ENCODE measurements around the gene TIMM29. TPM values are rescaled to one million over a fixed set of nuclear protein-coding genes. Genes with fewer than 3 reads are reported as not detected.

TIMM29 gene
- total RNA-seq, 2 experiments from 2014 or later, result 27.3 to 28.3 TPM

DNA sequence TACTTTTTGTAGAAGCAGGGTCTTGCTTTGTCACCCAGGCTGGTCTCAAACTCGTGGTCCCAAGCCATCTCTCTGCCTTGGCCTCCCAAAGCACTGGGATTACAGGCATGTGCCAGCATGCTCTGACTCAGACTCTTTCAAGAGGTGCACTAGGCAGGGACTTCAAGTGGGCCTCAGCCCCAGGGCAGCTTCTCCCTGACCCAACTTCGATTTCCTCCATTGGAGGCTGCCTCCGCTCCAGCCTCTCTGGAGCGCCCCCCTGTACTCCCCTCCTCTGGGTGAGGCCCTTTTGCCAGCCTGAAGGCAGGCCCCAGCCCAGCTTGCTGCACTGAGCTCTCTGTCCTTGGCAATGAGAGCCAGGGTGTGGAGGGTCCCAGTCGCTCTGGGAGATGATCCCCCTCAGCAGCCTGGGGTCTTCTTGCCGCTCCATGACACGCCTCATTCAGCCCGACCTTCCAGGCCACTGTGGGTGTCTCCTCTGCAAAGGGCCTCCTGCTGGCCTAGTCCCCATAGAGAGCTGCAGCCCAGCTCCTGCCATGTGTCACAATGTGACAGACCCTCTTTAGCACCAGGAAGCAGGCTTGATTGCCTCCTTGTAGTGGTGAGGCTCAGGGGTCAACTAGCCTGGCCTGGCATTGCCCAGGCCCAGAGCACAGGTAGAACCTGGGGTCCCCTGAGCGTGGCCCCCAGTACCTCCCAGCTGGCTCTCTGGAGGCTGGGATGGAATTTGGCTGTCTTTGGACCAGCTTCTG, 40.8 kb upstream of the TIMM29 start:
- peak overlapping the region; percentile 91 for H3K27ac ChIP-seq (ENCODE audit: low read depth, low read length, poor library complexity, severe bottlenecking)
- BruUV-seq (replicated peaks), result no TSS peak
- H3K4me2 ChIP-seq (ENCODE audit: low read length), result peak overlapping the region; percentile 79
- TF ChIP-seq, protein P1, sequence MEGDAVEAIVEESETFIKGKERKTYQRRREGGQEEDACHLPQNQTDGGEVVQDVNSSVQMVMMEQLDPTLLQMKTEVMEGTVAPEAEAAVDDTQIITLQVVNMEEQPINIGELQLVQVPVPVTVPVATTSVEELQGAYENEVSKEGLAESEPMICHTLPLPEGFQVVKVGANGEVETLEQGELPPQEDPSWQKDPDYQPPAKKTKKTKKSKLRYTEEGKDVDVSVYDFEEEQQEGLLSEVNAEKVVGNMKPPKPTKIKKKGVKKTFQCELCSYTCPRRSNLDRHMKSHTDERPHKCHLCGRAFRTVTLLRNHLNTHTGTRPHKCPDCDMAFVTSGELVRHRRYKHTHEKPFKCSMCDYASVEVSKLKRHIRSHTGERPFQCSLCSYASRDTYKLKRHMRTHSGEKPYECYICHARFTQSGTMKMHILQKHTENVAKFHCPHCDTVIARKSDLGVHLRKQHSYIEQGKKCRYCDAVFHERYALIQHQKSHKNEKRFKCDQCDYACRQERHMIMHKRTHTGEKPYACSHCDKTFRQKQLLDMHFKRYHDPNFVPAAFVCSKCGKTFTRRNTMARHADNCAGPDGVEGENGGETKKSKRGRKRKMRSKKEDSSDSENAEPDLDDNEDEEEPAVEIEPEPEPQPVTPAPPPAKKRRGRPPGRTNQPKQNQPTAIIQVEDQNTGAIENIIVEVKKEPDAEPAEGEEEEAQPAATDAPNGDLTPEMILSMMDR (conservative IDR thresholded peaks at IDR 0.05; ENCODE audit: low read length), result no peak
- no peak for TF ChIP-seq EZH2phosphoT487 (IDR thresholded peaks at IDR 0.05; ENCODE audit: borderline replicate concordance, low read depth, low read length)
- H3K36me3 ChIP-seq (ENCODE audit: insufficient read depth, low read length), result peaks cover 19% of the 10 kb centered on the region
- H2AFZ ChIP-seq (ENCODE audit: low read length), result no peak overlapping the region
- ChIA-PET POLR2A (interaction anchor here (0.7 to 2.7 kb wide), 7 partner anchors 9 to 81 kb away, joined by 3 to 34 read pairs (median 6); no protein-coding TSS in a partner anchor), CTCF (ENCODE audit: unreplicated experiment) (interaction anchor here (1.3 to 2.2 kb wide), 3 partner anchors 8 to 23 kb away, joined by 7 to 11 read pairs (median 9); no protein-coding TSS in a partner anchor)
- H3K9me2 ChIP-seq (ENCODE audit: insufficient read depth, low read length), result no peaks in the 10 kb centered on the region
- peak overlapping the region; percentile 40 for H3K4me3 ChIP-seq (ENCODE audit: low read depth, low read length, poor library complexity, severe bottlenecking)
- intact Hi-C loops (cut with micrococcal nuclease; ENCODE audit: unreplicated experiment), result loop anchor here (1.0 kb wide), 2 partner anchors 8 to 16 kb away; partner anchors contain the start of gene CARM1
- H3K9me3 ChIP-seq (ENCODE audit: low read length), result no peaks in the 10 kb centered on the region
- H3K79me2 ChIP-seq (ENCODE audit: insufficient read depth, low read depth, low read length), result peaks cover 82% of the 10 kb centered on the region
- H3K4me1 ChIP-seq (ENCODE audit: insufficient read depth, low read length, poor library complexity, severe bottlenecking), result peaks cover 37% of the 10 kb centered on the region
- no peaks in the 10 kb centered on the region for H4K20me1 ChIP-seq (ENCODE audit: insufficient read depth, low read length)
- DNase-seq (ENCODE audit: low spot score), result peak; percentile 69

- Histone ChIP-seq H3K9me3 (ENCODE audit: low read length) (no peaks in the 10 kb centered on the region), H3K9me2 (ENCODE audit: insufficient read depth, low read length) (no peaks in the 10 kb centered on the region), H3K27ac (ENCODE audit: low read depth, low read length, poor library complexity, severe bottlenecking) (peak overlapping the region; percentile 91), H4K20me1 (ENCODE audit: insufficient read depth, low read length) (no peaks in the 10 kb centered on the region), H3K4me1 (ENCODE audit: insufficient read depth, low read length, poor library complexity, severe bottlenecking) (peaks cover 37% of the 10 kb centered on the region), H3K79me2 (ENCODE audit: insufficient read depth, low read depth, low read length) (peaks cover 78% of the 10 kb centered on the region), H3K4me3 (ENCODE audit: low read depth, low read length, poor library complexity, severe bottlenecking) (peak overlapping the region; percentile 40), H2AFZ (ENCODE audit: low read length) (no peak overlapping the region), H3K36me3 (ENCODE audit: insufficient read depth, low read length) (peaks cover 12% of the 10 kb centered on the region), H3K4me2 (ENCODE audit: low read length) (peak overlapping the region; percentile 79)
- no peak for TF ChIP-seq EZH2phosphoT487 (IDR thresholded peaks at IDR 0.05; ENCODE audit: borderline replicate concordance, low read depth, low read length)
- TF ChIP-seq, protein P1 (conservative IDR thresholded peaks at IDR 0.05; ENCODE audit: low read length), result no peak
- POLR2A ChIA-PET, result interaction anchor here (0.7 to 2.7 kb wide), 6 partner anchors 10 to 80 kb away, joined by 3 to 34 read pairs (median 5); no protein-coding TSS in a partner anchor
- peak; percentile 77 for DNase-seq (ENCODE audit: low spot score)
- intact Hi-C loops (cut with micrococcal nuclease; ENCODE audit: unreplicated experiment), result loop anchor here (1.0 kb wide), 2 partner anchors 9 to 17 kb away; partner anchors contain the start of gene CARM1
- no TSS peak for BruUV-seq (replicated peaks)
- CTCF ChIA-PET (ENCODE audit: unreplicated experiment), result interaction anchor here (0.6 to 2.2 kb wide), 4 partner anchors 8 to 24 kb away, joined by 3 to 11 read pairs (median 8); no protein-coding TSS in a partner anchor
Observed at GRCh38 chr19:10888421-10888866, 40.2 kb upstream of the TIMM29 start.
